Measurements from ENCODE around the gene C1GALT1.

DNA sequence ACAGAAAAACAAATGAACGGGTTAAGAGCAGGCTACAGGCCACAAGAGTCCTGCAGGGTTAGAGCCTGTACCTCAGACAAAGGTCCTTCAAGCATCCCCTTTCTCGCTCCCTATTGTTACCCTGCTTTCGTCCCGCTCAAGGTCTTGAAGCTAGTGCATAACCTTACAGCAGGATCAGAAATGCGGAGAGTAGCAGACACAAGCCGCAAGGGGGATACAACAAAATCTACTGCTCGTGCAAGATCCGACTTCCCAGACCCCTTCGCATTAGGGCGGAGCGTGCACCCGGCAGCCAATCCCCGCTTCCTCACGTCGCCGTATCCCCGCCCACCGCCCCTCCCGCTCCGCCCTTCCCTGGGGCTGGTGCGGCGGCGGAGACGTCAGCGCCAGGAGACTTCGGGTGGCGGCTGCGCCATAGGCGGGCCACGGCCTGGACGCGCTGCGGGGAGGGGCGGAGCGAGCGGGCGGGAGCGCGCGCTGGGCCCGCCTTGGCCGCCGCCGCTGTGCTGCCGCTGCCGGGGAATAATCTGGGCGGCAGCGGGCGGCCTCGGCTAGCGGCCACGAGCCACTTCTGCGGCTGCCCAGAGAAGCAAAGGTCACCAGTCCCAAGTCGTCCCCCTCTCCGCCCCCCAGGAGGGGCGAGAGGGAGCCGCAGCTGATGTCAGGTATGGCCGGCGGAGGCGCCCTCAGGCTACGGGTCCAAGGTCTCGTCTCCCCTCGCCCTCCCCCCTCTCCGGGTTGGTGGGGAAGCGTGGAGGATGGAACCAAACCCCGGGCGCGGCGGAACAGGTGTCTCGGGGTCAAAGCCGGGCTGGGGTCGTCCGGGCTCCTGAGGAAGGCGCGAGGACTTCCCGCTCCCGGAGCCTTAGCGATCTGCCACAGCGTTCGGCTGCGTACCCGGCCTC is at the start of gene C1GALT1:
- TF ChIP-seq, protein P1, sequence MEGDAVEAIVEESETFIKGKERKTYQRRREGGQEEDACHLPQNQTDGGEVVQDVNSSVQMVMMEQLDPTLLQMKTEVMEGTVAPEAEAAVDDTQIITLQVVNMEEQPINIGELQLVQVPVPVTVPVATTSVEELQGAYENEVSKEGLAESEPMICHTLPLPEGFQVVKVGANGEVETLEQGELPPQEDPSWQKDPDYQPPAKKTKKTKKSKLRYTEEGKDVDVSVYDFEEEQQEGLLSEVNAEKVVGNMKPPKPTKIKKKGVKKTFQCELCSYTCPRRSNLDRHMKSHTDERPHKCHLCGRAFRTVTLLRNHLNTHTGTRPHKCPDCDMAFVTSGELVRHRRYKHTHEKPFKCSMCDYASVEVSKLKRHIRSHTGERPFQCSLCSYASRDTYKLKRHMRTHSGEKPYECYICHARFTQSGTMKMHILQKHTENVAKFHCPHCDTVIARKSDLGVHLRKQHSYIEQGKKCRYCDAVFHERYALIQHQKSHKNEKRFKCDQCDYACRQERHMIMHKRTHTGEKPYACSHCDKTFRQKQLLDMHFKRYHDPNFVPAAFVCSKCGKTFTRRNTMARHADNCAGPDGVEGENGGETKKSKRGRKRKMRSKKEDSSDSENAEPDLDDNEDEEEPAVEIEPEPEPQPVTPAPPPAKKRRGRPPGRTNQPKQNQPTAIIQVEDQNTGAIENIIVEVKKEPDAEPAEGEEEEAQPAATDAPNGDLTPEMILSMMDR (IDR thresholded peaks at IDR 0.05), result peak; percentile 63
- TF ChIP-seq POLR2AphosphoS5 (IDR thresholded peaks at IDR 0.05; ENCODE audit: low read depth, low read length), result peak; percentile 83; the same call in 1 of the 2 replicates
- no peak for TF ChIP-seq TCF7L2 (IDR thresholded peaks at IDR 0.05; ENCODE audit: low read depth, low read length)
